Keratinocyte (primary cell): Measurements from ENCODE around the gene MUC6. TPM values are rescaled to one million over a fixed set of nuclear protein-coding genes. Genes with fewer than 3 reads are reported as not detected.

Experiments
- DNase-seq: peaks from one replicate; pipeline ENCODE4 v3.0.0-alpha.2; 2011; ENCODE audit warnings: low read depth, missing footprints, low spot score
- FAIRE-seq: peaks from 2 replicates; lab custom pipeline; 2011; peaks lifted over from hg19 to GRCh38; lab: Jason Lieb, UNC
- H2AFZ ChIP-seq: 2 replicates; pipeline ENCODE4 v1.6.0; 2012; ENCODE audit warnings: low read length, control low read depth, inconsistent platforms; ENCODE audit not compliant: control insufficient read depth
- H3K27ac ChIP-seq: 2 replicates; pipeline ENCODE4 v1.5.1; 2011; ENCODE audit warnings: low read length; ENCODE audit not compliant: control insufficient read depth, insufficient read depth
- H3K27me3 ChIP-seq: 3 replicates; pipeline ENCODE4 v1.6.0; 2011; ENCODE audit warnings: low read length; ENCODE audit not compliant: control insufficient read depth, insufficient read depth; ENCODE audit errors: extremely low read depth
- H3K36me3 ChIP-seq, 2 experiments: 2 replicates in 1 of 2; 3 replicates in 1 of 2; pipeline ENCODE4 v1.5.1; 2011; ENCODE audit warnings: low read length in 2 of 2, mild to moderate bottlenecking in 1 of 2; ENCODE audit not compliant: control insufficient read depth in 2 of 2, insufficient read depth in 2 of 2; ENCODE audit errors: extremely low read depth in 1 of 2
- H3K4me1 ChIP-seq: 3 replicates; pipeline ENCODE4 v1.5.1; 2011; ENCODE audit warnings: low read length; ENCODE audit not compliant: control insufficient read depth, insufficient read depth; ENCODE audit errors: extremely low read depth
- H3K4me2 ChIP-seq: 3 replicates; pipeline ENCODE4 v1.6.0; 2011; ENCODE audit warnings: low read depth, low read length; ENCODE audit not compliant: control insufficient read depth, insufficient read depth; ENCODE audit errors: extremely low read depth
- H3K4me3 ChIP-seq, 3 experiments: fragments of 200-600 bp in 1 of 3; sonication (generic) in 1 of 3; 2 replicates in 2 of 3; 3 replicates in 1 of 3; pipeline ENCODE4 v1.5.1; 2011 to 2016; ENCODE audit warnings: low read length in 3 of 3, mild to moderate bottlenecking in 3 of 3, control low read depth in 2 of 3, inconsistent platforms in 1 of 3, low read depth in 1 of 3, mixed read lengths in 1 of 3, mixed run types in 1 of 3, moderate library complexity in 1 of 3; ENCODE audit not compliant: control insufficient read depth in 2 of 3, insufficient read depth in 2 of 3; ENCODE audit errors: extremely low read depth in 1 of 3
- H3K79me2 ChIP-seq: 2 replicates; pipeline ENCODE4 v1.6.0; 2012; ENCODE audit warnings: low read length; ENCODE audit not compliant: control insufficient read depth, insufficient read depth
- H3K9ac ChIP-seq: 3 replicates; pipeline ENCODE4 v1.6.0; 2011; ENCODE audit warnings: low read length; ENCODE audit not compliant: control insufficient read depth, insufficient read depth; ENCODE audit errors: extremely low read depth
- H3K9me1 ChIP-seq: 3 replicates; pipeline ENCODE4 v1.6.0; 2011; ENCODE audit warnings: low read length; ENCODE audit not compliant: control insufficient read depth, insufficient read depth; ENCODE audit errors: extremely low read depth
- H3K9me3 ChIP-seq: 2 replicates; pipeline ENCODE4 v1.5.1; 2012; ENCODE audit warnings: low read depth, low read length; ENCODE audit not compliant: control insufficient read depth
- H4K20me1 ChIP-seq: 3 replicates; pipeline ENCODE4 v1.6.0; 2011; ENCODE audit warnings: low read length; ENCODE audit not compliant: control insufficient read depth, insufficient read depth; ENCODE audit errors: extremely low read depth
- CTCF ChIP-seq, 3 experiments: IDR thresholded peaks in 1 of 3; conservative IDR thresholded peaks in 1 of 3; optimal IDR thresholded peaks in 1 of 3; 2 replicates in 2 of 3; 3 replicates in 1 of 3; pipeline versions ENCODE3 to v1.5.1; 2011; ENCODE audit warnings: low read length in 3 of 3, mild to moderate bottlenecking in 3 of 3, moderate library complexity in 2 of 3, control low read depth in 1 of 3, inconsistent platforms in 1 of 3; ENCODE audit not compliant: insufficient read depth in 2 of 3; ENCODE audit errors: extremely low read depth in 1 of 3
- EZH2 ChIP-seq: IDR thresholded peaks from one replicate; pipeline ENCODE4 v1.6.1; 2012; ENCODE audit warnings: inconsistent platforms, mild to moderate bottlenecking, low read length, moderate library complexity
- dilution Hi-C: fragments of 300-500 bp; cut with MboI; formaldehyde crosslinking; loops from one replicate; pipeline ENCODE4 v1.7.0; 2020; ENCODE audit warnings: low sequenced_read_pairs; ENCODE audit not compliant: extremely low pct_ligation_motif_present
- polyA plus RNA-seq, 5 experiments: library from polyadenylated mRNA; depleted of rRNA in 3 of 5; stranded (reverse) in 3 of 5; stranded (forward) in 1 of 5; unstranded in 1 of 5; fragments of >200 nt; gene quantifications; 1 replicate in 1 of 5; 2 replicates in 3 of 5; 3 replicates in 1 of 5; pipeline versions ENCODE4 v1.2.1 to v1.2.3, GENCODE V29; 2011 to 2012; ENCODE audit warnings: missing spikeins in 2 of 5, low read depth in 1 of 5, low replicate concordance in 1 of 5

The MUC6 gene
- polyA plus RNA-seq, 1 donor (not counting 4 experiments of a cell fraction or from before 2014, with no cell fraction given) = not detected

GRCh38 chr11:973237-973636 lies 63.3 kb downstream of the MUC6 start:
- Histone ChIP-seq H3K9me3 (no peaks in the 10 kb centered on the region), H3K79me2 (peaks cover 17% of the 10 kb centered on the region), H3K27me3 (no peaks in the 10 kb centered on the region), H3K9ac (no peak overlapping the region), H2AFZ (no peak overlapping the region), H4K20me1 (peaks cover 14% of the 10 kb centered on the region), H3K4me3 (no peak overlapping the region), H3K36me3 (peaks cover 21 to 29% of the 10 kb centered on the region in 2 experiments), H3K27ac (no peak overlapping the region), H3K9me1 (no peaks in the 10 kb centered on the region), H3K4me1 (no peaks in the 10 kb centered on the region), H3K4me2 (no peak overlapping the region)
- TF ChIP-seq CTCF (optimal IDR thresholded peaks at IDR 0.05 in 1 of 3, IDR thresholded peaks at IDR 0.05 in 1 of 3, conservative IDR thresholded peaks at IDR 0.05 in 1 of 3; ENCODE audit: extremely low read depth in 1 of 3, insufficient read depth in 2 of 3, low read length in 3 of 3) (no peak), EZH2 (no peak)
- dilution Hi-C loops = no loop called here
- FAIRE-seq = no peak
- no peak for DNase-seq

GRCh38 chr11:972523-973211 lies 63.9 kb downstream of the MUC6 start:
- FAIRE-seq (no peak), DNase-seq (no peak)
- no peak overlapping the region for H3K27ac ChIP-seq
- dilution Hi-C loops = no loop called here
- H3K9me1 ChIP-seq = no peaks in the 10 kb centered on the region
- H3K36me3 ChIP-seq = peaks cover 15 to 28% of the 10 kb centered on the region in 2 experiments
- no peak overlapping the region for H2AFZ ChIP-seq
- H3K4me3 ChIP-seq = no peak overlapping the region
- no peaks in the 10 kb centered on the region for H3K4me1 ChIP-seq
- peaks cover 14% of the 10 kb centered on the region for H4K20me1 ChIP-seq
- peaks cover 21% of the 10 kb centered on the region for H3K79me2 ChIP-seq
- no peaks in the 10 kb centered on the region for H3K27me3 ChIP-seq
- H3K9me3 ChIP-seq = no peaks in the 10 kb centered on the region
- TF ChIP-seq CTCF (optimal IDR thresholded peaks at IDR 0.05 in 1 of 3, IDR thresholded peaks at IDR 0.05 in 1 of 3, conservative IDR thresholded peaks at IDR 0.05 in 1 of 3; ENCODE audit: extremely low read depth in 1 of 3, insufficient read depth in 2 of 3, low read length in 3 of 3) (no peak), EZH2 (no peak)
- H3K4me2 ChIP-seq = no peak overlapping the region
- no peak overlapping the region for H3K9ac ChIP-seq
